ENCODE measurements around the gene NKAIN1.
"Not testable (repeated sequence)": the region's sequence is repeated elsewhere in the genome, so short reads cannot be mapped to it uniquely, and the experiment has no call there.

Gene NKAIN1

GRCh38 chr1:31148409-31148808 lies 91.3 kb downstream of the NKAIN1 start:
- DNase-seq = no peak

DNA sequence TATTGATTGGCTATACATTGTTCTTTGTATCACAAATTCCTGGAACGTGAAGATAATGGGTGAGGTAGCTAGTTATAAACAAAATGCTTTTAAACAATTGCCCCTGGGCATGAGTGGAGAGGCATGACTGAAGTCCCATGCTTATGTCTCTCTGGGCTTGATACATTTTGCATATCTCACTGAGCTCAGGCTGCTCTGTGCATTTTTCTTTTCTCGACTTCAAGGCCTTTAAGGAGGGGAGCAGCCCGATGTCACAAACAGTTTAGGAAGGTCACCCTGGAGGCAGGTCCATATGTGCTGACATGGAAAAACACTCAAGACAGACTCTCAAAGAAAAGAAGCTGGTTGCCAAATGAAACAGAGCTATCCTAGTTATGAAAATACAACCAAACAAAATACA lies 94.0 kb downstream of the NKAIN1 start:
- no peak for DNase-seq

- no peak for DNase-seq
Observed at GRCh38 chr1:31144442-31144841, 95.2 kb downstream of the NKAIN1 start.

GRCh38 chr1:31143455-31143854 lies 96.2 kb downstream of the NKAIN1 start:
- no peak for DNase-seq

DNA sequence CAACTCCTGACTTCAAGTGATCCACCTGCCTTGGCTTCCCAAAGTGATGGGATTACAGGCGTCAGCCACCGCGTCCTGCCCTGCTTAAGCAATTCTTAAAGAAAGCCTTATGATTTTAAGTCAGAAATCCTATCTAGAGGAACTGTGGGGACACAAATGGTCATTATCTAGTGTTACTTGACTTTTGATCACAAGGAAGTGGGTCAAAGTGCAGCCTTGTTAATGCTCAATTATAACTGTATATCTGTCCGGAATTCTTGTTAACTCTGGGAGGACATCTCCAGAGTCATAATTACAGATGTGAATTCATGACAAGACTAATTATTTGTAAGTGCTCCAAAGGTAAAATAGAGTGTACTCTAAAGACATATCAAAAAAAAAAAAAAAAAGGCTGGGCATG lies 97.3 kb downstream of the NKAIN1 start:
- DNase-seq = no peak

- no peak for DNase-seq
Observed at GRCh38 chr1:31140299-31140698, 99.4 kb downstream of the NKAIN1 start.

GRCh38 chr1:31138797-31139521 lies 100.7 kb downstream of the NKAIN1 start:
- not testable (repeated sequence) for DNase-seq

DNA sequence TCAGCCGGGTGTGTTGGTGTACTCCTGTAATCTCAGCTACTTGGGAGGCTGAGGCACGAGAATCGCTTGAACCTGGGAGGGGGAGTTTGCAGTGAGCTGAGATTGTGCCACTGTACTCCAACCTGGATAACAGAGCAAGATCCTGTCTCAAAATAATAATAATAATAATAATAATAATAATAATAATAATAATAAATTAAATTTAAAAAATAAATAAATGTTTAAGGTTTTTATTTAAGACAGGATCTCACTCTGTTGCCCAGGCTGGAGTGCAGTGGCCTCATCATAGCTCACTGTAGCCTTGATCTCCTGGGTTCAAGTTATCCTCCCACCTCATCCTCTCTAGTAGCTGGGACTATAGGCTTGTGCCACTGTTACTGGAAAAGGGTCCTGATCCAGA lies 101.8 kb downstream of the NKAIN1 start:
- DNase-seq = not testable (repeated sequence)

GRCh38 chr1:31135973-31136600 lies 103.6 kb downstream of the NKAIN1 start:
- DNase-seq = no peak

GRCh38 chr1:31133368-31133767 lies 106.3 kb downstream of the NKAIN1 start:
- DNase-seq = no peak
